GM12878 (cell line): Measurements from ENCODE around the gene CCSER1.

ENCODE experiments used
- ATF7 ChIP-seq: fragments of 450-650 bp; IDR thresholded peaks from 2 replicates; pipeline ENCODE4 v1.6.1; 2016; ENCODE audit warnings: low read depth, mild to moderate bottlenecking
- CBFB ChIP-seq: IDR thresholded peaks from 2 replicates; pipeline ENCODE4 v1.6.1; 2016; ENCODE audit warnings: antibody characterized with exemption, low read depth
- CHD1 ChIP-seq: IDR thresholded peaks from 2 replicates; pipeline ENCODE4 v1.6.1; 2012; ENCODE audit warnings: low read depth, low read length, improper control_type of control experiment
- EZH2 ChIP-seq: IDR thresholded peaks from 2 replicates; pipeline ENCODE4 v1.6.1; 2012; ENCODE audit warnings: low read depth, mild to moderate bottlenecking, control low read depth, inconsistent platforms, low read length, borderline replicate concordance; ENCODE audit not compliant: control insufficient read depth
- RELA ChIP-seq: fragments of 450-650 bp; IDR thresholded peaks from 2 replicates; pipeline ENCODE4 v1.8.0; 2014; ENCODE audit warnings: borderline replicate concordance; ENCODE audit not compliant: partially characterized antibody
- TCF7 ChIP-seq: IDR thresholded peaks from 2 replicates; pipeline ENCODE4 v1.6.1; 2014; ENCODE audit warnings: antibody characterized with exemption, borderline replicate concordance

DNA sequence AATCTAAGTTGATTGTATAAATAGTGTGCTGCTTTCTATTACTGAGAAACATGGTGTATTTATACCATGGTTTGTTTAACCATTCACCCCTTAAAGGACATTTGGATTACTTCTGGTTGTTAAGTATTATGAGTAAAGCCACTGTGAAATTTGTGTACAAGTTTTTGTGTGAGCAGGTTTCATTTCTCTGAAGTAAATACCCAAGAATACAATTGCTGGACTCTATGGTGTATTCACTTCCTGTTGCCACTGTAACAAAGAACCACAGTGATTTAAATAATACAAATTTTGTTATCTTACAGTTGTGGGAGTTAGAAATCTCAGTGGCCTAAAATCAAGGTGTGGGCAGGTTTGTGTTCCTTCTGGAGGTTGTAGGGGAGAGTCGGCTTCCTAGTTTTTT lies 869.6 kb downstream of the CCSER1 start:
- TF ChIP-seq TCF7 = no peak
- no peak for TF ChIP-seq CBFB
- TF ChIP-seq EZH2 = no peak
- TF ChIP-seq CHD1 = no peak
- TF ChIP-seq ATF7 = no peak
- no peak for TF ChIP-seq RELA
